Astrocyte of the cerebellum (primary cell): ENCODE data around the gene SCUBE3.

Source experiments
- DNase-seq: peaks from one replicate; pipeline ENCODE4 v3.0.0-alpha.2; 2011; ENCODE audit warnings: low read depth
- H3K4me3 ChIP-seq: 2 replicates; pipeline ENCODE4 v1.5.1; 2011; ENCODE audit warnings: mild to moderate bottlenecking, low read depth, low read length, moderate library complexity
- CTCF ChIP-seq: IDR thresholded peaks from 2 replicates; pipeline ENCODE4 v1.5.1; 2012; ENCODE audit warnings: low read length, low read depth, moderate library complexity, mild to moderate bottlenecking; ENCODE audit errors: missing control alignments
- in situ Hi-C: cut with HindIII; loops from 2 replicates; pipeline ENCODE4 v1.10.0; 2017; ENCODE audit warnings: low sequenced_read_pairs

The SCUBE3 gene

GRCh38 chr6:35202066-35202546, 11.7 kb upstream of the SCUBE3 start:
- no peak overlapping the region for H3K4me3 ChIP-seq
- in situ Hi-C loops, result no loop called here
- TF ChIP-seq CTCF, result no peak
- DNase-seq, result no peak

GRCh38 chr6:35203152-35203670, 10.5 kb upstream of the SCUBE3 start:
- TF ChIP-seq CTCF, result no peak
- H3K4me3 ChIP-seq, result no peak overlapping the region
- in situ Hi-C loops, result no loop called here
- DNase-seq, result no peak

GRCh38 chr6:35203680-35204079, 10.1 kb upstream of the SCUBE3 start:
- no peak for TF ChIP-seq CTCF
- DNase-seq, result no peak
- no peak overlapping the region for H3K4me3 ChIP-seq
- in situ Hi-C loops, result no loop called here

GRCh38 chr6:35206346-35206745, 7.4 kb upstream of the SCUBE3 start:
- TF ChIP-seq CTCF, result no peak
- DNase-seq, result no peak
- in situ Hi-C loops, result no loop called here
- H3K4me3 ChIP-seq, result no peak overlapping the region

DNA sequence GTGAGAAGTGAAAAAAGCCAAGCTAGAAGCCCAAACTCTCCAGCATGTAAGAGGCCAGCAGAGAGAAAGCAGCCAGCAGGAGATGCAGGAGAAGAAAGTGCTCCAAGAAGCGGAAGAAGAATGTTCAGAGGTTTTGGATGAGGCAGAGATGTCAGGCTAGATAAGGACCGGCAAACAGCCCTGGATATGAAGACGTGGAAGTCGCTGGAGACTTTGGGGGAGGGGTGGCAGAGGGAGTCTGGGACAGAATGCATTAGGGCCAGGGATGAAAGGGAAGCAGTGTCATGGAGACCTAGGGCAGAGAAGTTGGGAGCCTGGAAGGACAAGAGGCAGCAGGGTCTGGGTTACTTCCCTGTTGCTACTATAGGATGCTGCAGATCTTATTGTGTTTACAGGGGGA, 5.3 kb upstream of the SCUBE3 start:
- in situ Hi-C loops, result no loop called here
- TF ChIP-seq CTCF, result no peak
- DNase-seq, result no peak

DNA sequence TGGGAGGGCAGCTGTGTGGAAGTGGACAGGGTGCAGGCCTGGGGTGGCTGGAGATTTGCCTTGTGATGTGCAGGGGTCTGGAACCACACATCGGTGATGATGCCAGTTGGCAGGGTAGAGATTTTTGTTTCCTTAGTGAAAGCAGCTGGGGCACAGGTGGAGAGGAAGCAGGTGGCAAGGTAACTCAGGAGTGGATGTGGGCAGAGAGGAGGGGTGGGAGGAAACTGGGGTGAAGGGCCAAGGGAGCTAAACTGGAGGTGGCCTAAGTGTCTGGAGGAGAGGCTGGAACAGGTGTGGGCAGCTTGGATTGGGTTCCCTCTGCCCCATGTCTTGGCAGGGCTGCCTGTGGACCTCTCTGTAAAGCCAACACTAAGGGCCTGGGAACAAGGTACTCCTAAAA, 4.7 kb upstream of the SCUBE3 start:
- H3K4me3 ChIP-seq, result no peak overlapping the region
- DNase-seq, result no peak
- in situ Hi-C loops, result no loop called here
- TF ChIP-seq CTCF, result no peak

More for the DNA sequence above, 5.3 kb upstream of the SCUBE3 start:
- no peak overlapping the region for H3K4me3 ChIP-seq
